Choroid plexus epithelial cell (primary cell): ENCODE data around the gene TBC1D22B.

Source experiments
- DNase-seq: peaks from one replicate; pipeline ENCODE4 v3.0.0-alpha.2; 2010; ENCODE audit warnings: low read depth
- H3K4me3 ChIP-seq: 2 replicates; pipeline ENCODE4 v1.5.1; 2011; ENCODE audit warnings: low read depth, mild to moderate bottlenecking, control low read depth, low read length, moderate library complexity
- TF ChIP-seq, protein P1 (sequence below): conservative IDR thresholded peaks from 2 replicates; pipeline ENCODE4 v1.5.1; 2011; ENCODE audit warnings: low read depth, mild to moderate bottlenecking, control low read depth, inconsistent platforms, low read length, moderate library complexity

Gene TBC1D22B

DNA sequence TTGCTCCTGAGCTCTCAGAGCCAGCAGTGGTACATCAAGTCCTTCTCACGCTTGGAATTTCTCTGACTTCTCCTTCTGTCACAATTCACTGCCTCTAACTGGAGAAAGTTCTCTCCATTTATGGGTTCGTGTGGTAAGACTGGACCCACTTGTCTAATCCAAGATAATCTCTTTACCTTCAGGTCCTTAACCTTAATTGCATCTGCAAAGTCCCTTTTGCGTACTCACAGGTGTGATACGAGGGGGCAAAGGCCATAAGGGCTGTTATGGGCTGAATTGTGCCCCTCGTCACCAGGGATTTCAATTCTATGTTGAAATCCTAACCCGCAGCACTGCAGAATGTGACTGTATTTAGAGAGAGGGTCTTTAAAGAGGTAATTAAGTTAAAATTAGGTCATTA is 27.5 kb upstream of the TBC1D22B start:
- no peak for DNase-seq
- TF ChIP-seq, protein P1, sequence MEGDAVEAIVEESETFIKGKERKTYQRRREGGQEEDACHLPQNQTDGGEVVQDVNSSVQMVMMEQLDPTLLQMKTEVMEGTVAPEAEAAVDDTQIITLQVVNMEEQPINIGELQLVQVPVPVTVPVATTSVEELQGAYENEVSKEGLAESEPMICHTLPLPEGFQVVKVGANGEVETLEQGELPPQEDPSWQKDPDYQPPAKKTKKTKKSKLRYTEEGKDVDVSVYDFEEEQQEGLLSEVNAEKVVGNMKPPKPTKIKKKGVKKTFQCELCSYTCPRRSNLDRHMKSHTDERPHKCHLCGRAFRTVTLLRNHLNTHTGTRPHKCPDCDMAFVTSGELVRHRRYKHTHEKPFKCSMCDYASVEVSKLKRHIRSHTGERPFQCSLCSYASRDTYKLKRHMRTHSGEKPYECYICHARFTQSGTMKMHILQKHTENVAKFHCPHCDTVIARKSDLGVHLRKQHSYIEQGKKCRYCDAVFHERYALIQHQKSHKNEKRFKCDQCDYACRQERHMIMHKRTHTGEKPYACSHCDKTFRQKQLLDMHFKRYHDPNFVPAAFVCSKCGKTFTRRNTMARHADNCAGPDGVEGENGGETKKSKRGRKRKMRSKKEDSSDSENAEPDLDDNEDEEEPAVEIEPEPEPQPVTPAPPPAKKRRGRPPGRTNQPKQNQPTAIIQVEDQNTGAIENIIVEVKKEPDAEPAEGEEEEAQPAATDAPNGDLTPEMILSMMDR: no peak
- H3K4me3 ChIP-seq: no peak overlapping the region

DNA sequence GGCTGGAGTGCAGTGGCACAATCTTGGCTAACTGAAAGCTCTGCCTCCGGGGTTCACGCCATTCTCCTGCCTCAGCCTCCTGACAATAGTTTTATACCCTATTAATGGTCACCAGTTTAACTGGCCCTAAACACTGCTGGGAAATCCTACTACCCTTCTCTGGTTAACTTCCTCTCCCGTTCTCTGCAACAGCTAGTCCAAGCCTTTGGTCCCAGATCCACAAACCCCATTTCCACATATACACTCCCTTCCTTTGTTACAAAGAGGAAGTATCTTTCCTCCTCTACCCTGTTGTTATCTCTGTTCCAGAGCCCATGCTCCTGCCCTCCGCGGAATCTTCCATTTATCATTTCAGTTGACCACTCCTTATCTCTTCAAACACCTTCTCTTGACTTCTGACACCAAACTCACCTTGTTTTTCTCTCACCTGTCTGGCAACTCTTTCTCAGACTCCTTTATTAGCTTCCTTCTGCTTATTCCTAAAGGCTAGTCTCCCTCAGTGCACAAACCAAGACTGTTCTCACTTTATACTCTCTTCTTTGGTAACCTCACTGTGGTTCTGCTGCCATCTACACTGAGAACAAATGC is 25.0 kb upstream of the TBC1D22B start:
- TF ChIP-seq, protein P1: no peak
- H3K4me3 ChIP-seq: no peak overlapping the region
- no peak for DNase-seq

DNA sequence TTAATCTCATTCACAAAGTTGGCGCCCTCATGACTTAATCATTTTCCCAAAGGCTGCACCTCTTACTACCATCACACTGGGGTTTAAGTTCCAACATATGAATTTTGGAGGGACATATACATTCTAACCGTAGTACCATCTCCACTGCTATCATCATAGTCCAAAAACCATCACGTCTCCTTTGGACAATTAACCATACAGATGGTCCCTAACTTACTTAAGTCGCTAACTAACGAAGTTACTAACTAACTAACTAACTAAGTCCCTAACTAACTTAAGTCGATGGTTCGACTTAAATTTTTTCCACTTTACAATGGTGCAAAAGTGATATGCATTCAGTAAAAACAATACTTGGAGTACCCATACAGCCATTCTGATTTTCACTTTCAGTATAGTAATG is 24.0 kb upstream of the TBC1D22B start:
- H3K4me3 ChIP-seq: no peak overlapping the region
- TF ChIP-seq, protein P1: no peak
- DNase-seq: no peak

DNA sequence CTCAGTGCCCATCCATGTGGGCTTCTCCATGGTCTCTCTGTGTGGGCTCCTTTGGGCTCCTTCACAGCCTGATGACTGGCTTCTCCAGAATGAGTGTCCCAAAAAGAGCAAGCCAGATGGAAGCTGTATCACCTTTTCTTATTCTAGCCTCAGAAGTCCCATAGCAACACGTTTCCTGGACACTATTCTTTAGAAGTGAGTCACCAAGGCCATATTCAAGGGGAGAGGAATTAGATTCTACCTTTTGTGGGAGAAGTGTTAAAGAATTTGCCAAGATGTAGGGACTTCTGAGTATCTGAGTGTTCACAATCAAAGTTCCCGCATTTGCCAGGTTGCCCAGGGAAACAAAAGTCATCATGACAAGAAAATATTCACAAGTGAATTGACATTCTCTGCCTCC is 20.7 kb upstream of the TBC1D22B start:
- peak; percentile 44 for DNase-seq
- TF ChIP-seq, protein P1: no peak
- no peak overlapping the region for H3K4me3 ChIP-seq

DNA sequence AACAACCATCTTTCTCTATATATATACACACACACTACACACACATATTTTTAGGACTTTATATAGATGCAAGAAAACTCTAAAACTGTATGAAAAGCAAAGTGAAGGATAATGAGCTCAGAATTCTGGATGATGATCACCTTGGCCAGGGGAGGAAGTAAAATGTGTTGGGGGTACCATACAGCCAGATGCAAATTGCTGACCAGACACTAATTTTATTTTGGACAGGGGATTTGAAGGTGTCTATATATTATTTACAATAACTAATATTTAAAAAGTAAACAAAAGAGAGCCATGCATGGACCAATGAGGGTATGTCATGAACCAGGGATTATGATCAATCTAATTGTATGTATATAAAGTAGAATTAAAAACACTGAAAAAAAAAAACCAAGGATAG is 19.8 kb upstream of the TBC1D22B start:
- no peak for DNase-seq
- TF ChIP-seq, protein P1: no peak

DNA sequence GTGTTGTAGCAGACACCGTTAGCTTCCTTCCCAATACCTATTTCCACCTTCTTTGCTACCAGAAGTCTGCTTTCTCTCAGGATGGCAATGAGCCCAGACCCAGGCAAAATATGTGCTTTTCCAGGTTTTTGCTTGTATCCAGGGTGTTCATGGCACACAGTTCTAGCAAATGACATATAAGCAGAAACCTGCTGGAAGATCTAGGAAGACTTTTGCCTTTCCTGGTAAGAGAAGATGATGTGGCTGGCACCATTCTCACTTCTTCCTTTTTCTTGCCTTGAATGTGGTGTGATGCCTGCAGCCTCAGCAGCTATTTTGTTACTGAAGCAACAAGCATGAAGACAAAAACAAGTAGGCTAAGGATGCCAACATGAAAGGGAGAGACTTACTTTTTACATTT is 19.2 kb upstream of the TBC1D22B start:
- TF ChIP-seq, protein P1: no peak
- no peak for DNase-seq
- H3K4me3 ChIP-seq: no peak overlapping the region

More for the DNA sequence above, 19.8 kb upstream of the TBC1D22B start:
- H3K4me3 ChIP-seq: no peak overlapping the region

DNA sequence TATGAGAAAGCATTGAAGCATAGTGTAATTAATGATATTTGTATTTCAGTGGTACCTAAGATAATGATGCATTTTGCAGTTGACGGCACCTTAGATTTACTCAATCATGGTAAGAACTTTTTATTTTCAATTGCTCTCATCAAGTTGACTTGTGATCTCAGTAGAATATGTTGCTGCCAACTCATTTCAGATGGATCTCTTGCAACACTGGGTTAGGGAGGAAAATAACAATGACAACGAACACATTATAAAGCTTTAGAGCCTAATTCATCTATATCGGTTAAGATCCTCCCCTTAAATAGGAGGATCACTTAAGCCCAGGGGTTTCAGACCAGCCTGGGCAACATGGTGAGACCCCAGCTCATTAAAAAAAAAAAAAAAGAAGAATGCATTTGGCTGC is 18.0 kb upstream of the TBC1D22B start:
- peak; percentile 83 for DNase-seq
- TF ChIP-seq, protein P1: no peak
- H3K4me3 ChIP-seq: no peak overlapping the region
